GM19438 (cell line): ENCODE results near the gene GMDS.

ENCODE experiments used
- ATAC-seq: cut with Tn5 transposase; IDR thresholded peaks from one replicate; pipeline ENCODE4 v1.9.1; 2021; ENCODE audit warnings: low read depth; ENCODE audit not compliant: unreplicated experiment

GMDS gene

DNA sequence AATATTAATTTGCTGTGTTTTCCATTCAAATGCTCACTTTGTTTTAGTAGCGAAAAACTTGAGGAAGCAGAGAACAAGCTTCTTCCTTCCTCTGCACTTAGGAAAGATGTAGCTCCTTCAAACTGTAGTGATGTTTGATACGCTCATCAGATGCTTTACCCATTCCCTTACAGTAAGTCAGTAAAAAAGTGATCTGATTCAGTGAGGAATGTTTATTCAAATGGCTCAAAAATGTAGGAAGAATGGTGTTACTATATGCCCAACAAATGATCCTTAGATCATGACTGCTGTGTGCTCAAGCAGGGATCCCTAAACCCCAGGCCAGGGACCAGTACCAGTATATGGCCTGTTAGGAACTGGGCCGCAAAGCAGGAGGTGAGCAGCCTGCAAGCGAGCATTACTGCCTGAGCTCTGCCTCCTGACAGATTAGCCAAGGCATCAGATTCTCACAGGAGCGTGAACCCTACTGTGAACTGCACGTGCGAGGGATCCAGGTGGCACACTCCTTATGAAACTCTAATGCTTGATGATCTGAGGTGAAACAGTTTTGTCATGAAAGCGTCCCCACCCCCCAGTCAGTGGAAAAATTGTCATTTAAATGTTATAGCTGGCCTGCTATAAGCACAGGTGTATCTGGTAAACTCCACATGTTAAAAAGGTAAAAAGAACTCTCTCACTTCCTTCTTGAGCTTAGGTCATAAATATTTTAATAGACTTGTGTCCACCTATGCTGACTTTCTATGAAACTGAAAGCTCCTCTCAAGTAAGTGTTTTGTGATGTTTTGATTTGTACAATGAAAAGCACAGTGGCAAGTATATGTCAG is 448.5 kb downstream of the GMDS start:
- ATAC-seq: peak; percentile 64

DNA sequence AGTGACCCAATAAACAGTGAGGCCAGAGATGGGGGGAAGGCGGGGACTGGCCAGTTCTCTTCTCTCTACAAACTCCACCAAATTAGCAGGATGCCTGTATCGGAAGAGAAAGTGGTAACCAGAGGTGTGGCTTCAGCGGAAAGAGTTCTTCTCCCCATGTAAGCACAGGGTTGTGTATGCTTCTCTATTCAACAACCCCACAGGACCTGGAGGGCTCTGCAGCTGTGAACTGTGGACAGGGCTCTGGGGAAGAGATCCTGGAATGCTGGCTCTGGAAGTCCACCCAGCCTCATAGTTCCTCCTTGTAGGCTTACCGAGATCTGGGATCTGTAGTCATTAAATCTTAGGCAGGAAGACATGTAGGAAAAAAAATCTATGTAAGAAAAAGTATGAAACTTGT is 449.5 kb downstream of the GMDS start:
- ATAC-seq: no peak

DNA sequence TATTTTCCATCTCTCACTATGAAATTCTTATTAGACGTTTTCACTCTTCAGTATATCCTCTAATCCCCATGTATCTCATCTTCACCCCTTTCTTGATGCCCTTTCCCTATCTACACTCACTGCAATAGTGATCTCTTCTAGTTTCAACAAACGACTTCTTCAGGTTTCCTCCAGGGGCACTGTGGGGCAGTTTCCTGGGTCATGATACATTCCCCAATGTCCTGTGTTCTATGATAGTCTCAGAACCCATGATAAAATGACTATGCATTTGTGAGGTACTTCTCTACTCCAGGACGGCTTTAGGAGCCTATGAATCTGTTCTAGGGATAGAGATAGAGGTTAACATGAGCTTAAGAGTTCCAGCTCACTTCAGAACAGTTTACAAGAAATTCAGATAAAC is 452.4 kb downstream of the GMDS start:
- ATAC-seq: no peak

DNA sequence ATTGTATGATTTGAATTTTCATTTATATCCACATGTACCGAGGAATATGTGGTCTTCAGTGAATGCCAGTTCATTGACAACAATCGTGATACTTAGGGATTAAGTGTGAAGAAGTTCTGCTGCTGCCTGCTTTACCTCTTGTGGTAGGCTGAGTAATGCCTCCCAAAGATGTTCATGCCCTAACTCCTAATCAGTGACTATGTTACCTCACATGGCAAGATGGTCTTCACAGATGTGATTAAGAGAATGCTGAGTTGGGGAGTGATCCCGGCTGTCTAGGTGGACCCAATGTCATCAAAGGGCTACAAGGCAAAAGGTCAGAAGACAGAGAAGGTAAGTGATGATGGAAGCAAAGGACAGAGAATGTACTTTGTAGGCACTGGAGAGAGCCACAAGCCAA is 454.7 kb downstream of the GMDS start:
- ATAC-seq: no peak

DNA sequence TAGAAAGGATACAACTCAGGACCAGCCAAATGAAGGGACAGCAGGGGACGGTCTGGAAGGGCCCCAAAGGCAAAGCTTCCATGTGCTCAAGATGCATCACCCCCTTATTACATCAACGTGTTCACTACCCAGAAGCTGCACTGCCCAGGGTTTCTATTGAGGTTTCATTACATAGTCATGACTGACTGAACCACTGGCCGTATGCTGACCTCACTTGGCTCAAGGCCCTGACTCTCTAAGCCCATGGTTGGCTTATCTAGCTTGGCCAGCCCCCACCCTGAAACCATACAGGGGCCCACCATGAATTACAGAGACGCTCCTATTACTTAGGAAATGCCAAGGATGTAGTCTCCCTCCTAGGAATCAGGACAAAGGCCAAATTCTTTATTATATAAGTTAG is 456.3 kb downstream of the GMDS start:
- no peak for ATAC-seq

DNA sequence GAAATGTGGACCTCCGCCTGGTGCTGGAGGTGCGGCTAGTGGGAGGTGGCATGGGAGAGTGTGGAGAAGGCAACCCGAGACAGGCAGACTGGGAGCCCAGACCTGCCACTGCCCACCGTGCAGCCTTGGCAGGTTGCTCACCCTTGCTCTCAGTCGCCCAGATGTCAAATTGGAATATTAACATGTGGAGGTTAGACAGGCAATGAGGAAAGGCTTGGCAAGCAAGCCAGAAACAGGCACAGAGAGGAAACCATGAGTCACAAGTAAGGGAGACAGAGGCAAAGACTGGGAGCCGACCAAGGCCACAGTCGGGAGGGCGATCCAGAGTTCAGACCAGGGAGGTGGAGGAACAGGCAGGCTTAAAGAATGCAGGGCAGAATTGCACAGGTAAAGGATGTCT is 457.5 kb downstream of the GMDS start:
- ATAC-seq: no peak

DNA sequence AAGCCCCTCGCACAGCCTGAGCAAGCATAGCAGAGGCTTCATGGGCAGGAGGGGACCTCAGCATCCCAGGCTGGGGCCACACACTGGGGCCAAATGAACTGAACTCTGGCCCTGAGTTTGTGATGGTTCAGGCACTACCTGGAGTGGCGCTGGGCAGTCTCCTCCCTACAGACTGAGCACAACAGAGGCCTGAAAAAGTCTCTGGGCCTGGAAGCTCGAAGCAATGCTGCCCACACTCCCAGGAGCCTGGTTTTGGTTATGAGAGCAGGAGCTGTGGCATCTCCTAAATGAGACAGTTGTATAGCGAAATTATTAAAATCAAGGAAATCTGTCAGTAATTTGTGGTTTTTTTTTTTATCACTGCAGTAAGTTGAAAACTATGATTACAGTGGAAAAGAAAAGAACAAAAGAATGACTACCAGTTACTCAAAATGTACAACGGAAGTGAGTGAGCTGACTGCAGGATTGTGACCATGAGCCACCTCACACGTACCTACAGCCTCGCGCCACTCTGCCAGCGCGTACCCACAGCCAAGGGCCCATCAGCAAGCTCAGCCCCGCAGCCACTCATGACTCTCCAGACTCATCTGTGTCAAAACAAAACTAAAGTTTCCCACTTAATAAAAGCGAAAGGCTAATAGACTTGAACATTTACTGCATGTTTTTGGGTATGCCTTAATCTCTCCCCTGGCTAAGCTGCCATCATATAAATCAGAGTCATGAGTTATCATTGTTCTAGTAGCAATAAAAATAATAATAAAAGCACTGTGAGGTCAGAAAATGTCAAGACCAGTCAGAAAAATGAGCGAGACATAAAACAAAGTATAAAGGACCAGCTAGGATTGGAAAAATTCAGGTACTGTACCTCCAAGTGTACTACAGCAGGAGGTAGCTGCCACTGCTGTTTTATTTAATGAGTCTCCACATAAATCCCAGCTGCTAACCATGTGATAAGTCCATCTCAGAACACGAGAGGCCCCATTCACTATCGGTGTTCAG is 458.7 kb downstream of the GMDS start:
- ATAC-seq: no peak

DNA sequence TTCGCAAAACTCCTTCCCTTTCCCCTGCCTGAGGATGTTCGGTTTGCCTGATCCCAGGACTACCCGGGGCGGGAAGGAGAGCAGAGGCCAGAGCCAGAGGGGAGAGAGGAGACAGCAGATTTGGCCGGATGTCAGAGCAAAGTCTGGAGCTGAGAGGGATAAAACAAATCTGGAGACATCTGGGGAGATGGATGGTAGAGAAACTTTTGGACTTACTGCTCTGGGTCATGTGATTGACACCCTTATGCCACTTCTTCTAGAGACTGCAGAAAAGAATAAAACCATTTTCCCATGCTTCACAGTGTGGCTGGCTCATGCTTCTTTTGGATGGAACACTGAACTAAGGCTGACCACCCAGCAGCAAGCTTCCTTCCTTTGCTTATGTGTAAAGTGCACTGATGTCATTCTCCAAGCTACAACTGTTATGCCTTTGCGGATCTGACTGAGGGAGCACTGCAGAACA is 461.0 kb downstream of the GMDS start:
- no peak for ATAC-seq

DNA sequence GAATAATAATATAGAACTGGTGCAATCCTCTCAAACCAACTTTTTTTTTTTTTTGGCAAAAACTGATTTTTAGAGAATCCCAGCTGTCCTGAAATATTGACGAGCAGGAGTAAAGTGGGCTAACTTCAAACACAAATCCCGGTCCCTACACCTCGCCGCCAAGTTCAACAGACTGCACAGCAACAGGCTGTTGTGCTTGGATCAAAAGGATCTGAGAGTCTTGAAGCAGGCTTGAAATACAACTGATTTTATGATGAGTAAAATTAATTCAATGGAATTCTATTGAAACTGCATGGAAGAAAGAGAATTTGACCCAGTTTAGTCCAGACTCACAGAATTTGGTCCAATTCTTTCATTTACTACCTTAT is 463.6 kb downstream of the GMDS start:
- no peak for ATAC-seq

DNA sequence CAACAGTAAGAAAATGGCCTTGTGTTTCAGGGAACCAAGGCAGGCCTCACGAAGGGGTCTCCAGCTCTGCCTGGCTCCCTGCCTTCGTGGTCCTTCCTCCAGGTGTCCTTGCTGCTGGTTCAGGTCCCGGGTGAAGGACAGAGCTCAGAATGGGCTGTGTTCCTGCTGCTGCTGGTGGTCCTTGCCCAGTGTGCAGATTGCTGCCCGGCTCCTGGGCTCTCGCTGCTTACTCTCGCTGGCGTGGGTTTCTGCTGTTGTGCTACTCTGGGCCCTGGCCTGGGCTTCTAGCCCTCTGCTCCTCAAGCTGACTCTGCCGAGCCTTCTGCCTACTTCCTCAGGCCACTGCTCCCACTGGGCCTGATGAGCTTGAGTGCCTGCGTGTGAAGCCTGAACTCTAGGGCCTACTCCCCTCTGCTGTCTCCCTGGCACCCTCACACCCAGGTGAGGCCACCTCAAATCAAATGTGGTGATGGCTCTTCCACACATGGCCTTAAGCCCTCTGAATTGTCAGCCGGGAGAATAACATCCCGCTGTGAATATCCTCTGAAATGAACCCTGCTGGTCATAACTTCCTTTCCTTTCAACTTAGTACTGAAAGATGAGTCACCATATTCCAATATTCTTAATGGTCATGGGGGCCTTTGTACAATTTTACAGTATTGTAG is 464.1 kb downstream of the GMDS start:
- ATAC-seq: no peak

DNA sequence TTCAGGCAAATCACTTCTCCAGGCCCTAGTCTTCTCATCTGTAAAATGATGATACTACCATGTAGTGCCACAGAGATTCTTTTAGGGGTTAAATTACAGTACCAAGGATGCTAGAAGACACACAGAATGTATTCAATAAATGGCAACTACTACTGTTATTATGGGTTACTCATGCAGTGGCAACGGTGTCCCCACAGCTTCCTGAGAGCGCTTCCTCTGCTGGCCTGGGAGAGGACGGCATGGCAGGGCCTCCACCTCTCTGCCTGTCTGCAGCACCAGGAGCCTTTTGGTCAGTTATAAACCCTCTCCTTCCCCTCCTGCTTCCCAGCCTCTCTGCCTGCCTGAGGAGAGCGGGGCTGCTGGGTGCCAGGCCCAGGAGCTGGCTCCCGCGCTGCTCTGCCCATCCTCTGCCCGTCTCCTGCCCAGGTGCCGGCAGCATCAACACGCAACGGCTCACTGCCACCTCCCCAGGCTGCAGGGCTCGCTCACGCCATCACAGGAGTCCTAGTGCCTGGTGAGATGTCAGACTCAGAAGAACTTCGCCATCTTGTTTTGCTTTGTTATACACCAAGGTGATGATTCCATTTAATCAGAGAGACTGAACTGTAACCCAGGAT is 465.0 kb downstream of the GMDS start:
- ATAC-seq: no peak

DNA sequence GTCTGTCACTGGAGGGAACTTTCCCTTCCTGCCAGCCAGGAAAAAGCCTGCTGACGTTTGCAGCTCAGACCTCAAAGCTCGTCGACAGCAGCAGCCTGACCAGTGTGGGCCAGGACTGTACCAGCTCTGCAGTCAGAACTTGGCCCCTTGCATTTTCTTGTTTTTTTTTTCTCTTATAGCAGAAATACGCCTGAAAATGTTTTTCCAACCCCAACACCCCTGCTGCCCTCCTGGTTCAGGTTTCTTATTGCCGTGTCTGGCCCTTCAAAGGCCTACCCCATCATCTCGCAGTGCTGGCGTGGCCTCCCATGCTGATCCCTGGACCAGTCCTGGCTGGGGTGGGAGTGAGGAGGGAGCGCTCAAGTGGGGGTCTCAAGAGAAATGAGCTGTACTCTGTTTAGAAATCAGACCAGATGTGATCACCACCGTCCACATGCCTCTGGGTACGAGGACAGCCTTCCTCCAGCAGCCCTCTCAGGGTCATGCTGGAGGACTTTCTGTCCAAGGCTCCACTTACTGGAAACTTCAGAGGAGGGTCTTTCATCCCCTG is 466.6 kb downstream of the GMDS start:
- ATAC-seq: no peak

DNA sequence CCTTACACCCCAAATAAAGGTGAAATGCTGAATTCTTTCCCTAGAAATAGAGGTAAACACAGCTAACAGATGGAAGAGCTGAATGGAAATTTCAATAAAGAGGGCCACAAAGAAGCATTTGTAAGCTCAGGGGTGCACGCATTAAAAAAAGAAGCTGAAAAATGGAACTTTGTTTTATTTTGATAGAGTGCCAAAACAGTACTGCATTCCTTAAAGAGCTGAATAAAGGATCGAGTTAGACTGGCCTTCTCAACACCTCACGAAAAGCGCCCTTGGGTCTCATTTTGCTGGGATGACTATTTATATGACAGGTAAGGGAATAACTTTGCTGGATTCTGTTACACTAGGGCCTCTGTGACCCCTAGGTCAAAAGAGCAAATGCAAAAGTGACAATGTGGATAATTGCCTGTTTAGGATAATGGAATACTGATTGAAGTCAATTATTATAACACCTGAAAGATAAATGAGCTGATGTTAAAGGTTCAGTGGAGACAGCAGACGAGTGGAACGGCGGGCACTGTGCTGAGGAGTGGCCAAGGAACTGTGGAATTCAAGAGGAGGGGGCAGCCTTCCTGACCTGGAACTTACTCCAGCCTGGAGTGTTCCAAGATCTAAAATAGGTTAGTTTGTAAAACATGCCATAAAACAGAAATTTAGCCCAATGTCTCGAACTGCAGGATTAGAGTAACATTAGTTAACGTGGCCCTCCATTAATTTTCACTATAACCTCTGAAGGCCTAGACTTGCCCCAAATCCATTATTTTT is 467.3 kb downstream of the GMDS start:
- no peak for ATAC-seq

DNA sequence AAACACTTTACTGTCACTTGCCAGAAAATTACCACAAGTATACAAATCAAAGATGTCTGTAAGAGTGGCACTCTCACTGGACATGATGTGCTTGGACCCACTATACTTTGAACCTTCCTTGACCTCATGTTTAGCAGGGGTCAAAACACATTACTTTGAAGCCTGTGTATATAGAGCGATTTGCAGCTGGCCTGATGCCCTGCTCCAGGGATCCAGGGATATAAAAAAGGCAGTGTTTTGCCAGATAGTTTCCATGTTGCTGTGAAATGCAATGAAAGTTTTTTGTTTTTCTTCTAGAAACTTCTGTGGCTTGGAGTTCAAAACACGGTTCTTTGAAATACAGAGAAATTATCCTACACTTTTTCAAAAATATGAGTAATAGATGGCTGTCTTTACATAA is 470.0 kb downstream of the GMDS start:
- no peak for ATAC-seq

DNA sequence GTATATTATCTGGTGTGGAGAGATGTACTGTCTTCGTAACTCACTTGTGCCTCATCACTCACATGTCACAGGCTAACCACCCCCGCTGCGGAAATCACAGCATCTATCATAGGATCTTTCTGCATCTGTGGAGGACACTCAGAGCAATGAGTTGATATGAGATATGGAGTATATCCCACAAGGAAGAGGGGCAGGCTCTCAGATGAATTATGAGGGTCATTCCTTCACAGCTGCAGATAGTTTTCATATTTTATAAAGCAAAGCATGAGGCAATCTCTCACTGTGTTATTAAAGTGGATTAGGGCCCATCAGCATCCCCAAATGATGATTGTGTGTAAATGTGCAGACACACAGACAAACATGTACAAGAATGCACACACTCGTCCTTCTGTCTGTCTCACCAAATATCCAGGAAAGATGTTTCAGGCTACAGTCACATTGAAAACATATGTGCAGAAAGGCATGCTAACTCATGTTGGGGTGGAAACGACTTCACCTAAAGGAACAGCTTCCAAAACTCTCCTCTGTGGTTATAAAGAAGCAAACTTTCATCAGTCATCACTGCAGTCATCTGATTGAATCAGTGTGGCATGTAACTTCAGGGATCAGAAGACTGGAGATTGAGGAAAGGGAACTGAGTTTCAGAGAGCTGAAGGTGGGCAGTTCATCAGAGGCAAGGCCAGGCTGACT is 471.0 kb downstream of the GMDS start:
- ATAC-seq: no peak

DNA sequence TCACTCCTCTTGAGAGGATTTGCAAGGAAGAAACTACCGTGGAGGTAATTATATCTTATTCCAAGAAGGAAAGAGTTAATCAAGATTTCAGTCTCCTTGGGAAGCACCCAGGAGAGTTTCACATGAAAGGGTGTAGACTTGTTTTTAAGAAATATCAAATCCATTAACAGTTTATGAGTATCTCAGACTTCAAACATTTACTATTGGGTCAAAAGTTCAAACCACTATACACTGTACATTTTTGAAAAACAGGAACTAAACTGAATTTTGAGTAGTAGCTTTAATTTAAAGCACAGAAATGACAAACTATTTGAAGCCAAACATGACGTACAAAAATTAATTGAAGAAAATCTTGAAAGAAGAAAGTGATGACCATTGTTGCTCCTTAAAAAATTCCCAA is 471.7 kb downstream of the GMDS start:
- ATAC-seq: no peak

DNA sequence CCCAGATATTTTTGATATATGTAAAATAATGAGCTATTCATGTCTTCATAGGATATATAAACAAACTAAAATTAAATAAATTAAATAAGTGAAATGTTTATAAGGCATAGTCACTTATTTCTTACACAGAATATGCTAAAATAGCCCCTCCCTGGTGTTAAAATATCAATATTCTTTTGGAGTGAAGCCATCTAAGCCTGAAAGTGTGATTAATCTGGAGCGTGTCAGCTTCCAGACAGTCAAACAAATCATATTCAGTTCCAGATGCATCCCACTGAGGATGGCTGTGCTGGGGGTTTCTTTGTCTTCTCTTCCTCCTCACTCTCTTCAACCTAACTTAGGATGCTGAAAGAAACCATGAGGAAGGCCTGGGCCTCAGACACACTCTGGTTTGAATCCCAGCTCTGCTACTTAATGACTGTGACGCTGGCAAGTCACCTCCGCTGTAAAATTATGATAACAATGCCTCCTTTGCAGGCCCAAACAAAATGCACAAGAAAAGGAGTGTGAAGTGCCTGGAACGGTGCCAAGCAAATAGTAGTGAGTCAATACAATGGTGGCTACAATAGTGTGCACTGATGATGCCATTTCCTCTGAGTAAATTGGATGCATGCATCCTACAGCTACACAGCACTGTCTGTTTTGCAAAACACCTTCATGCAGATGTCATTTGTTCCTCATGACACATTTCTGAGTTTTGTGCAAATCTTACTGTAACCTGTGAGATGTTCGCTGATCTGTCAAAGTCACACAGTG is 474.3 kb downstream of the GMDS start:
- no peak for ATAC-seq

DNA sequence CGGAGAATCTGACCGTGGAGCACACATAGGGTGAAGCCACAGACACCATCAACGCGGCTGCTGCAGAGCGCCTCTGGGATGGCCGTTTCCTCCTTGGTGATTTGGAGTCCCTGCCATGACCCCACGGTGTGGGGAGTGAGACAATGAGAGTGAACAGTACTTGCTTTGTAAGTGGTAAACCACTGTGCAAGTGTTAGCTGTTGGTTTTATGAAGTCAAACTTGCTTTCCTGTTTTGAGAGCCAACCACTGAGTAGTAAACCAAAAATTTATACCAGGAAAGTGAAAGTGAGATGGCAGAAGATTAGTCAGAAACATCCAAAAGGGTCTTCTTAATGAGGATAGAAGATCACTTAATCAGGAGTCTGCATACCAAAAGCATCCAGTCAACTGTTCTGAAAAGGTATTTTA is 475.0 kb downstream of the GMDS start:
- ATAC-seq: no peak
